ENCODE results near the gene IER5L. TPM values are rescaled to one million over a fixed set of nuclear protein-coding genes. Genes with fewer than 3 reads are reported as not detected.
"Not testable (repeated sequence)": the region's sequence is repeated elsewhere in the genome, so short reads cannot be mapped to it uniquely, and the experiment has no call there.

IER5L gene
- total RNA-seq, 8 experiments from 2014 or later = 2.1 to 24.8 (median 13.9) TPM

DNA sequence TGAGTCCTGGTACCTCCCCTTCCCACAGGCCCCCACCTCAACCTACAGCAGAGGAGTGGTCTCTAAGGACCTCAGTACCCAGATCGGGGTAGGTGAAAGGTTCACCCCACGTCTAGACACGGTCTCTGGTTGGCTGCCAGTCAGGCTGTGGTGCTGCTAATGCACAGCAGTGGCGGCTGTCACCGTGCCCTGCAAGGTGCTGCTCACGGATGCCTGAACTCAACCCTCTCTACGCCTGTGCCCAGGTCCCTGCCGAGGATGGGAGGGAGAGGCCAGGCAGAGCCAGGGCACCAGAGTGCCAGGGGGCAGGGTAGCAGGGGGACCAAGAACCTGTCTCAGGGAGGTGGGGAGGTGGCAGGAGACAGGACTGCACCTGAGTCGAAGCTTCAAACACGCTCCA, 14.3 kb downstream of the IER5L start:
- Histone ChIP-seq H3K4me3 (no peak overlapping the region), H3K27ac (no peak overlapping the region), H3K4me1 (replicated peaks in 1 of 2) (peaks cover 6 to 15% of the 10 kb centered on the region in 2 donors)
- no CpG with 5 or more reads among the region's 10 CpGs for WGBS, 10 experiments
- ATAC-seq (replicated peaks in 6 of 8) = peak in 1 of 8 experiments; percentile 5
- in situ Hi-C loops (cut with MboI; ENCODE audit: low pct_unique_long_range_greater_than_20kb in 2 of 9, low sequenced_read_pairs in 9 of 9, unreplicated experiment in 9 of 9) = loop anchor here in 1 of 9 experiments (10.0 kb wide), 1 partner anchor 321 kb away; no protein-coding TSS in a partner anchor

DNA sequence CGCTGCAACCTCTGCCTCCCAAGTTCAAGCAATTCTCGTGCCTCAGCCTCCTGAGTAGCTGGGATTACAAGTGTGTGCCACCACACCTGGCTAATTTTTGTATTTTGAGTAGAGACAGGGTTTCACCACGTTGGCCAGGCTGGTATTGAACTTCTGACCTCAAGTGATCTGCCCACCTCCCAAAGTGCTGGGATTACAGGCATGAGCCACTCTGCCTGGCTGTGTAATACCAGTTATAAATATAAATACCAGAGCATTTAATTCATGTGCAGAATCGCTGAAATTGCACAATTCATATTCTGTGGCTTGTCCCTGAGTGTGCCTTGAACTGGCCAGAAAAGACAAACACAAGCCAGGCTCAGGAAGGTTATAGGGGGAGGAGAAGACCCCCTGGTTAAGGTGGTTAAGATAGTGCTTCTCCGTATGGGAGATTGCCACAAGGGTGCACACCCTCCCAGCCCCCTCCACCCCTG, 14.8 kb downstream of the IER5L start:
- not testable (repeated sequence) for H3K27ac ChIP-seq; ATAC-seq (replicated peaks in 6 of 8); H3K4me3 ChIP-seq
- in situ Hi-C loops (cut with MboI; ENCODE audit: low pct_unique_long_range_greater_than_20kb in 2 of 9, low sequenced_read_pairs in 9 of 9, unreplicated experiment in 9 of 9) = loop anchor here in 1 of 9 experiments (10.0 kb wide), 1 partner anchor 322 kb away; no protein-coding TSS in a partner anchor
- WGBS, 10 experiments = 60 to 100% (median 79%) methylated on average over 1 to 3 of the region's 5 CpGs; no CpG with 5 or more reads in 3 of the 10 experiments
- H3K4me1 ChIP-seq (replicated peaks in 1 of 2) = peaks cover 6 to 14% of the 10 kb centered on the region in 2 donors

DNA sequence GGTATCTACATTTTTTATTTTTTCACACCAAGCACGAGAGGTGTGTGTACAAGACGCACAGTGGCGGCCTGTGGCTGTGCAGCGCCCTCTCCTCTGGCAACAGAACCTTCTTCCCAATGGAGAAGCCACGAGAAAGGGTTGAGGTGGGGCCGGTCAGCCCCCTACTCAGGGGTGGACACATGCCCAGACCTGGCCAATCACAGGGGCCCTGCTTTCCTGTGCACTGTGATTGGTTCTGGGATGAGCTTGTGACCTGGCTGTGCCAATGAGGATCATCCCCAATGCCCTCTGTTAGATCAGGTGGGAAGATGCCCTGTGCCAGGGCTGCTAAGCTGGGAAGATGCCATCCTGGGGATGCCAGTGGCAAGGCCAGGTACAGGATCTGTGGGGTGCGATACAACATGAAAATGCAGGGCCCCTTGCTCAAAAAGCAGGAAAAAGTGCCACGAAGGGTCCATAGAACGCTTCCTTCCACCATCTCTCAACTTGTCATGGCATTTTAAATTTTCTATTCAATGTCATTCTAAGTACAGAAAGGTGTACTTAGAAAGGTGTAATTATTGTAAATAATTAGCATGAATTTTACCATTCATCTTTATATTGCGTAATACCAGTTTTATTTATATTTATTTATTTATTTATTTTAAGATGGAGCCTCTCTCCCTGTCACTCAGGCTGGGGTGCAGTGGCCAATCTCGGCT, 15.4 kb downstream of the IER5L start:
- peaks cover 6 to 8% of the 10 kb centered on the region in 2 donors for H3K4me1 ChIP-seq (replicated peaks in 1 of 2)
- in situ Hi-C loops (cut with MboI; ENCODE audit: low pct_unique_long_range_greater_than_20kb in 2 of 9, low sequenced_read_pairs in 9 of 9, unreplicated experiment in 9 of 9) = loop anchor here in 1 of 9 experiments (10.0 kb wide), 1 partner anchor 322 kb away; no protein-coding TSS in a partner anchor
- H3K27ac ChIP-seq = no peak overlapping the region
- ATAC-seq (replicated peaks in 6 of 8) = peak in 1 of 8 experiments; percentile 22
- 75 to 100% (median 98%) methylated on average over 2 to 5 of the region's 11 CpGs for WGBS, 10 experiments
- H3K4me3 ChIP-seq = no peak overlapping the region

DNA sequence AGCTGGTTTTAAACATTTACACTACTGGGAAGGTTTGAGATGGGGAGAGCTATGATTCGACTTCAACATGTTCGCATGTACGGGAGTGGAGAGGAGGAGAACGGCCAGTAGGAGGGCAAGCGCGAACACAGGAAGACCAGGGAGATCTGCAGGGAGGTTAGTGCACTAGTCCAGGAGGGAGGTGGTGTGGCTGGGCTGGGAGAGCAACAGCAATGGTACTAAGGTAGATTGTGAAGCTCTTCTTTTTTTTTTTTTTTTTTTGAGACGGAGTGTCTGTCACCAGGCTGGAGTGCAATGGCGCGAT, 16.6 kb downstream of the IER5L start:
- Histone ChIP-seq H3K4me1 (replicated peaks in 1 of 2) (no peaks in the 10 kb centered on the region), H3K27ac (no peak overlapping the region), H3K4me3 (no peak overlapping the region)
- 20 to 100% (median 92%) methylated on average over 1 to 6 of the region's 9 CpGs; no CpG with 5 or more reads in 3 of the 10 experiments for WGBS, 10 experiments
- no peak for ATAC-seq (replicated peaks in 6 of 8)
- in situ Hi-C loops (cut with MboI; ENCODE audit: low pct_unique_long_range_greater_than_20kb in 2 of 9, low sequenced_read_pairs in 9 of 9, unreplicated experiment in 9 of 9) = loop anchor here in 1 of 9 experiments (10.0 kb wide), 1 partner anchor 323 kb away; no protein-coding TSS in a partner anchor

DNA sequence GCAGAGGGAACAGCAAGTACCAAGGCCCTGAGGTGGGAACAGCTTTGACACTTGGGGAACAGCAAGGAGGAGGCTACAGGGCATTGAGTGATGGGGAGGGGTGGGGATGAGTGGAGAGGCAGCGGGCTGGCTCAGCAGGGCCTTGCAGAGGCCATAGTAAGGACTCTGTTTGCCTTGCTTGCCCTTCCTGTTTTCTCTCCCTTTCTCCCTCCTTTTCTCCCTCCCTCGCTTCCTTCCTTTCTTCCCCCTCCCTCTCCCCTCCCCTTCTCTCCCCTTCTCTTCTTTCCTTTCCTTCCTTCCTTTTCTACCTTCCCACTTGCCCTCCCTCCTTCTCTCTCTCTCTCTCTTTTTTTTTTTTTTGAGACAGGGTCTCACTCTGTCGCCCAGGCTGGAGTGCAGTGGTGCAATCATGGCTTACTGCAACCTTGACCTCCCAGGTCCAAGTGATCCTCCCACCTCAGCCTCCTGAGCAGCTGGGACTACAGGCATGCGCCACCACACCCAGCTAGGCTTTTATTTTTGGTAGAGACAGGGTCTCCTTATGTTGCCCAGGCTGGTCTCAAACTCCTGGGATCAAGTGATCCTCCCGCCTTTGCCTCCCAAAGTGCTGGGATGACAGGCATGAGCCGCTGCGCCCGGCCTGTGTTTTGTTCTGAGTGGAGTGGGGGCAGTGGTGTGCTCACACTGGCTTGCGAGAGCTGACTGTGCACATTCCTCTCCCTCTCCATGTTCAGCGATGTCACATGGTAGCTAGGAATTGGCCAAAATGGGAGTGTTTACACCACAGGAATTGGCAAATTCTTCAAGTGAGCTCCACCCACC, 17.1 kb downstream of the IER5L start:
- Histone ChIP-seq H3K4me1 (replicated peaks in 1 of 2) (no peaks in the 10 kb centered on the region), H3K4me3 (no peak overlapping the region), H3K27ac (no peak overlapping the region)
- in situ Hi-C loops (cut with MboI; ENCODE audit: low pct_unique_long_range_greater_than_20kb in 2 of 9, low sequenced_read_pairs in 9 of 9, unreplicated experiment in 9 of 9) = loop anchor here in 1 of 9 experiments (10.0 kb wide), 1 partner anchor 324 kb away; no protein-coding TSS in a partner anchor
- peak in 5 of 8 experiments; percentile 15 to 94 (median 34) for ATAC-seq (replicated peaks in 6 of 8)
- WGBS, 10 experiments = 40 to 100% (median 100%) methylated on average over 1 to 7 of the region's 10 CpGs; no CpG with 5 or more reads in 3 of the 10 experiments

DNA sequence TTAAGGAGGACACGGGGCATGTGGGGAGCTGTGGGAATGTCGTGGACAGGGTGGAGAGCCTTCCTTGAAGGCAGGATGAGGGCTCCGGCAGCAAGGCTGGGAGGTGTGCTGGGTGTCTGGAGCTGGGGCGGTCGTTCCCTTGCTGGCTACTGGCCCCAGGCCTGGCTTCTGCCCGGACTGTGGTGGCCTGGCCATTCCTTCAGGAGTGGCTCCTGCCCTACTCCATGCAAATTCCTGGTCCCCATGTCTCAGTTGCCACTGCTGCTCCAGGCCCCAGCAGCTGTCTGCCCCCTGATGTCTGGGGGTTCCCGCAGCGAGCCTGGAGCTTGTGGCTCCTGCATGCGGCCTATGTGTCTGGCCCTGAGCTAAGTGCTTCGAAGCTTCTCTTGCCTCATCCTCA, 21.9 kb downstream of the IER5L start:
- H3K27ac ChIP-seq = no peak overlapping the region
- ATAC-seq (replicated peaks in 6 of 8) = no peak
- no peaks in the 10 kb centered on the region for H3K4me1 ChIP-seq (replicated peaks in 1 of 2)
- in situ Hi-C loops (cut with MboI; ENCODE audit: low pct_unique_long_range_greater_than_20kb in 2 of 9, low sequenced_read_pairs in 9 of 9, unreplicated experiment in 9 of 9) = no loop called here
- WGBS, 10 experiments = 80 to 100% (median 84%) methylated on average over 1 to 5 of the region's 10 CpGs; no CpG with 5 or more reads in 6 of the 10 experiments
- no peak overlapping the region for H3K4me3 ChIP-seq

DNA sequence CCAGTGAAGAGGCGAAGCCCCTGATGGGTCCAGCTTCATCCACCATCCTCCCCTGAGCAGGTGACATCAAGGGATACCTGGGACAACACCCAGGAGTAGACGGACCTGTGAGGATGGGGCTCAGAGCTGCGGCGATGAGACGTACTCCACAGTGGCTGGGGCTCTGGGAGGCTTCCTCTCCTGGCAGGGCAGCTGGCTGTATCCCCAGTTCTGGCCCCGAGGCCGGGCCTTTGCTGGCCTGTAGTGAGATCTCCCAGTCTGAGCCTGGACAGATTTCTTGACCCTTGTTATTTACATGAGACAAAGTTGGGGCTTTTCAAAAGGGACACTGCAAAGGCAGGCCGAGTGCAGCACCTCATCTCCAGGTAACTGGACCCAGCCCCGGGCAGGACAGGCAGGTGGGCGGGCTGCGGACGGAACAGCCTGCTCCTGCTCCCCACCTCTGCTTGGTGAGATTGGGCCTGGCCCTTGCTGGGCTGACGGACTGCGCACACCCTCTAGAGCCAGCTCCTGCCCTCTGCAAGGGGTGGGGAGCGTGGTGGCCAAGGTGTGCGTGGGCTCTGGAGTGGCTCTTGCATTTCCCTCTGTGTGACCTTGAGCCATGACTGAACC, 23.1 kb downstream of the IER5L start:
- 85 to 100% (median 98%) methylated on average over 2 to 5 of the region's 16 CpGs; no CpG with 5 or more reads in 4 of the 10 experiments for WGBS, 10 experiments
- H3K4me1 ChIP-seq (replicated peaks in 1 of 2) = no peaks in the 10 kb centered on the region
- in situ Hi-C loops (cut with MboI; ENCODE audit: low pct_unique_long_range_greater_than_20kb in 2 of 9, low sequenced_read_pairs in 9 of 9, unreplicated experiment in 9 of 9) = no loop called here
- ATAC-seq (replicated peaks in 6 of 8) = no peak
- no peak overlapping the region for H3K27ac ChIP-seq
- no peak overlapping the region for H3K4me3 ChIP-seq

DNA sequence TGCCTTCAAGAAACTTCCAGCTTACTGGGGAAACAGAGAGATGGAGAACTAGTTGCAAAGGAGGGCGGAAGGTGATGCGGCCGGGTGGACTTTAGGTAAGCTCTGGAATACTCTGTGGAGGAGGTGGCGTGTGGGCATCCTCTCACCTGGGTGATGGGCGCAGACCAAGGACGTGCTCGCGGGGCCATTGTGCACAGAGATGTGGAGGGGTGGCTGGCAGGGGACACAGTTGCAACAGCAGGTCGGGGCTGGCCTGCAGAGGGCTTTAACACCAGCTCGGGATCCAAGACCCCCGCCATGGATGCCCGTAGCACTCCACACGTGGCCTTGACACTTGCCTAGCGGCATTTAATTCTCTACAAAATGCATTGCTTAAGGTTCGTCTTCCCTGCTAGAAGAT, 26.6 kb downstream of the IER5L start:
- ATAC-seq (replicated peaks in 6 of 8) = no peak
- H3K4me3 ChIP-seq = no peak overlapping the region
- no peak overlapping the region for H3K27ac ChIP-seq
- in situ Hi-C loops (cut with MboI; ENCODE audit: low pct_unique_long_range_greater_than_20kb in 2 of 9, low sequenced_read_pairs in 9 of 9, unreplicated experiment in 9 of 9) = no loop called here
- 71 to 100% (median 92%) methylated on average over 1 to 14 of the region's 15 CpGs; no CpG with 5 or more reads in 1 of the 10 experiments for WGBS, 10 experiments
- peaks cover 17 to 20% of the 10 kb centered on the region in 2 donors for H3K4me1 ChIP-seq (replicated peaks in 1 of 2)

DNA sequence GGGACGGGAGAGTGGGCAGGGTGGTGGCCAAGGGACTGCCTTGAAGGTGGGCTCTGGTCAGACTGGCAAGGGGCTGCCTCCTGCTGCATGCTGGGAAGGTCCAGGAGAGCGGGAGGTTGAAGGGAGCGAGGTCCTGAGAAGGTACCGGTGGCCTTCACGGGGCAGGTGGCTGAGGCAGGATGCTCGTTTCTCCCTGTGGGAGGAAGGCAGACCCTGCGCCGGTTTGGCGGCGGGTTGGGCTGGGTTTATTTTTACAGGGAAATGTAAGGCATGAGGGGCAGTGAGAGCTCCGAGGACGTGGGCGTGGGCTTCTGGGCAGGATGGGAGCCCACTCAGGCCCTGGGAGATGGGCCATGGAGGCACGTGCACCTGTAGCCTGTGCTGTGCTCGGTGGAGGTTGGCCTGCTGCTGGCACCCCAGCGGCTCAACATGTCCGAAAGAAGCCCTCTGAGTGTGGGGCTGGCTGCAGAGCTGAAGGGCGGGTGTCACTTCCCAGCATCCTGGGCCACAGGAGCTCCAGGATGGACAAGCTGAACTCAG, 27.3 kb downstream of the IER5L start:
- ATAC-seq (replicated peaks in 6 of 8) = no peak
- no peak overlapping the region for H3K4me3 ChIP-seq
- H3K27ac ChIP-seq = no peak overlapping the region
- WGBS, 10 experiments = 80 to 83% methylated on average over 2 to 6 of the region's 18 CpGs; no CpG with 5 or more reads in 8 of the 10 experiments
- in situ Hi-C loops (cut with MboI; ENCODE audit: low pct_unique_long_range_greater_than_20kb in 2 of 9, low sequenced_read_pairs in 9 of 9, unreplicated experiment in 9 of 9) = no loop called here
- H3K4me1 ChIP-seq (replicated peaks in 1 of 2) = peaks cover 24 to 27% of the 10 kb centered on the region in 2 donors

DNA sequence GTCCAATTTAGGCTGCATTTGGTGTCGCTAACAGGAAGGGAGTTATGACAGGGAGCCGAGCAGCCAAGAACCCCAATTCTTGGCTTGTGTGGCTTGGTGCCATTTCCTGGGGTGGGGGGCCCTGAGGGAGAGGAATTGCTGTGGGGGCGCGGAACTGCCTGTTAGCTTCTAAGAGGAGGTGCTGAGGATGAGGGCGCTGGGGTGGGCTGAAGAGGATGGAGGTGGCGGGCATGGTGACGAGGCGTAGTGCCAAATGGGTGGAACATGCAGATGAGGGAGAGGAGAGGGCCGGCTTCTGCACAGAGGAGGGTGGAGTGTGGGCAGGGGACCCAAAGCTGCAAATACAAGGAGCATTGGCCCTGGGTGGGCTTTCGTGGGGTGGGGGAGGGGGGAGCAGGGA, 27.9 kb downstream of the IER5L start:
- ATAC-seq (replicated peaks in 6 of 8) = no peak
- in situ Hi-C loops (cut with MboI; ENCODE audit: low pct_unique_long_range_greater_than_20kb in 2 of 9, low sequenced_read_pairs in 9 of 9, unreplicated experiment in 9 of 9) = no loop called here
- Histone ChIP-seq H3K4me1 (replicated peaks in 1 of 2) (peaks cover 30 to 33% of the 10 kb centered on the region in 2 donors), H3K27ac (no peak overlapping the region), H3K4me3 (no peak overlapping the region)
- WGBS, 10 experiments = 75 to 91% (median 80%) methylated on average over 1 to 8 of the region's 10 CpGs; no CpG with 5 or more reads in 7 of the 10 experiments

DNA sequence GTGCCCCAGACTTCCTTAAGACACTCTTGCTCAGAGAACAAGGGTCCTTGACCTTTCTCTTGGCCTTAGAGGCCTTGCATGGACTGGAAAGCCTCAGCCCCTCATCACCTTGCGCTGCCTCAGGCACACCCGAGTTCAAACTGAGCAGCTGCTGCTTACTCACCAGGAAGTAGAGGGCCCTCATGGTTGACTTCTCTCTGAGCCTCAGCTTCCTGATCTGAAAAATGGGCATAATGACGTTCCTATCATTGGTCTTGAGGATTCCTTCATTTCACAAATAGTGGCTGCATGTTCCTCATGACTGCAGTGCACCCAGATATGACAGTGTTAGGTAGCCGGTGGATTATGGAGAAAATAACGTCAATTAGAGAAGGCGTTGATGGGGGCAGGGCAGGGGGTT, 28.6 kb downstream of the IER5L start:
- in situ Hi-C loops (cut with MboI; ENCODE audit: low pct_unique_long_range_greater_than_20kb in 2 of 9, low sequenced_read_pairs in 9 of 9, unreplicated experiment in 9 of 9) = loop anchor here in 8 of 9 experiments (10.0 to 25.0 kb wide), 4 partner anchors 338 to 638 kb away; partner anchors contain the start of gene C9orf50 (in 5 of the 8)
- WGBS, 10 experiments = 80 to 100% (median 85%) methylated on average over 1 to 2 of the region's 6 CpGs; no CpG with 5 or more reads in 4 of the 10 experiments

DNA sequence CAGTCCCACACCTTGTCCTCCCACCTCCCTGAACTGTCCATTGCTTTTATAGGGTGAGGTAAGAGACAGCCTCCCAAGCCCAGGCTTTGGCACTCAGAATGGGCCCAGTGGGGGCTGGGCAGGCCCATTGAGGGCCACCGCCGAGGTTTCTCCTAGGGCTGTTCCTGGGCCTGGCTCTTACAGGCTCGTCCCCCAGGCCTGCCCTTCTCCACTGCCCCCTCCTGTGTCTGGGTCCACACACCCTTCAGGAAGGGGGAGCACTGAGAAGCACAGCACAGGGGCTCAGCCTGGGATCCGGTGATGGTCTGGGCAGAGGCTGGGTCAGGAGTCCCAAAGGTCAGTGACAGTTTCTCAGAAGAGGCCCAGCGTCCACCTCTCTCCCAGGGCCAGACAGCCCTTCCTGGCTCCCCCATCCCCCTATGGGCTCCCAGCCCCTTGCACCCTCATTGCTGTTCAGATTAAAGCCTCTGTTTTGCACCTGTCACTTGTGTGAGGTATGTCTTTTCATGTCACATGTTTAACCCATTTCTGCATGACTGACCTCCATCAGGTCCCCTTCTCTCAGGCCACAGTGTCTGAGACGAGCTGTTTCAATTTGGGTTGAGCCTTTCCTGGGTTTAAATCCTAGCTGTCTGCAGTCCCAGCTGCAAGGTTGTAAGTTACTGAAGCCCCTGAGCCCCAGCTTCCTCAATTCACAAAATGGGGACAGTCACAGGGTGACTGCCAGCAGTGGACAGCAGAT, 29.4 kb downstream of the IER5L start:
- in situ Hi-C loops (cut with MboI; ENCODE audit: low pct_unique_long_range_greater_than_20kb in 2 of 9, low sequenced_read_pairs in 9 of 9, unreplicated experiment in 9 of 9) = loop anchor here in 8 of 9 experiments (10.0 to 25.0 kb wide), 4 partner anchors 339 to 639 kb away; partner anchors contain the start of gene C9orf50 (in 5 of the 8)
- no peak for ATAC-seq (replicated peaks in 6 of 8)
- 60 to 88% methylated on average over 1 to 3 of the region's 6 CpGs; no CpG with 5 or more reads in 8 of the 10 experiments for WGBS, 10 experiments
- Histone ChIP-seq H3K4me3 (no peak overlapping the region), H3K4me1 (replicated peaks in 1 of 2) (peaks cover 32 to 38% of the 10 kb centered on the region in 2 donors), H3K27ac (no peak overlapping the region)

More for the DNA sequence above, 28.6 kb downstream of the IER5L start:
- Histone ChIP-seq H3K4me1 (replicated peaks in 1 of 2) (peaks cover 31 to 37% of the 10 kb centered on the region in 2 donors), H3K27ac (no peak overlapping the region), H3K4me3 (no peak overlapping the region)
- no peak for ATAC-seq (replicated peaks in 6 of 8)

All from motor neuron (in vitro differentiated cells).